ENCODE data around the gene SRL.

DNA sequence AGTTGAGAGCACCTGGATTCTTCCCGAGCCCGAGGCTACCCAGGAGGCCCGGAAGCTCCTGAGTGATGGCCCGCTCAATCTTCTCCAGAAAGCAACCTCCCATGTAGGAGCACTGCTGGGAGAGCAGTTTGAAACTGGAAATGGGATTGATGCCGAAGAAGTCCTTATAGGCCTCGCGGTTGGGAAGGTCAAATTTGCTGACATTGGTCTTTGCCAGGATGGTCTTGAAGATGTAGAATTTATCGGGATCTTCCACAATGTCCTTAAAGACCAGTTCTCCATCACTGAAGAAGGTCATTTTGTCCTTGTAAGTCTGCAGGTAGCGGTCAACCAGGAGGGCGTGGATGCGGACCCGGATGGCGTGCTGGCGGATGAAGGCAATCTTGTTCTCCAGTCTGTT, 49.7 kb downstream of the SRL start:
- TF ChIP-seq EZH2 (IDR thresholded peaks at IDR 0.05) (no peak), FOXP2 (optimal IDR thresholded peaks at IDR 0.05; ENCODE audit: control extremely low read depth, extremely low read length, insufficient read depth) (no peak), POLR2AphosphoS5 (IDR thresholded peaks at IDR 0.05; ENCODE audit: borderline replicate concordance, low read depth, low read length) (no peak)
